Trophoblast cell (in vitro differentiated cells and primary cell): ENCODE results near the gene MAGI2.

Experiments used
- DNase-seq, 2 donors: peaks; one replicate each; pipeline ENCODE4 v3.0.0-alpha.2; 2016
- H2AFZ ChIP-seq: 2 replicates; pipeline ENCODE4 v1.6.1; 2013; ENCODE audit warnings: low read length, moderate library complexity, mild to moderate bottlenecking; ENCODE audit not compliant: insufficient read depth, poor library complexity
- H2AK5ac ChIP-seq: 2 replicates; pipeline ENCODE4 v1.6.1; 2013; ENCODE audit warnings: mild to moderate bottlenecking, low read length
- H2BK120ac ChIP-seq: 2 replicates; pipeline ENCODE4 v1.6.1; 2013; ENCODE audit warnings: low read length, mild to moderate bottlenecking, moderate library complexity; ENCODE audit not compliant: insufficient read depth, poor library complexity
- H2BK12ac ChIP-seq: 2 replicates; pipeline ENCODE4 v1.6.1; 2013; ENCODE audit warnings: mild to moderate bottlenecking, low read length, moderate library complexity
- H2BK5ac ChIP-seq: 2 replicates; pipeline ENCODE4 v1.6.1; 2013; ENCODE audit warnings: low read length, low read depth, moderate library complexity, mild to moderate bottlenecking; ENCODE audit not compliant: poor library complexity
- H3K14ac ChIP-seq: 2 replicates; pipeline ENCODE4 v1.6.1; 2013; ENCODE audit warnings: mild to moderate bottlenecking, low read length
- H3K18ac ChIP-seq: 2 replicates; pipeline ENCODE4 v1.6.1; 2013; ENCODE audit warnings: mild to moderate bottlenecking, low read length
- H3K23ac ChIP-seq: 2 replicates; pipeline ENCODE4 v1.6.1; 2013; ENCODE audit warnings: low read length
- H3K27ac ChIP-seq: 2 replicates; pipeline ENCODE4 v1.5.1; 2013; ENCODE audit warnings: low read depth, mild to moderate bottlenecking, inconsistent platforms, low read length, moderate library complexity
- H3K27me3 ChIP-seq: 2 replicates; pipeline ENCODE4 v1.6.1; 2013; ENCODE audit warnings: inconsistent platforms, mild to moderate bottlenecking, low read length, moderate library complexity; ENCODE audit not compliant: insufficient read depth
- H3K36me3 ChIP-seq, 2 experiments: 1 replicate in 1 of 2; 2 replicates in 1 of 2; pipeline ENCODE4 v1.6.1; 2013; ENCODE audit warnings: low read length in 2 of 2, mild to moderate bottlenecking in 2 of 2, moderate library complexity in 1 of 2; ENCODE audit not compliant: insufficient read depth in 2 of 2, control insufficient read depth in 1 of 2
- H3K4ac ChIP-seq: 2 replicates; pipeline ENCODE4 v1.6.1; 2013; ENCODE audit warnings: low read depth, mild to moderate bottlenecking, low read length, moderate library complexity
- H3K4me1 ChIP-seq, 2 experiments: 1 replicate in 1 of 2; 2 replicates in 1 of 2; pipeline ENCODE4 v1.6.1; 2013; ENCODE audit warnings: low read length in 2 of 2, mild to moderate bottlenecking in 2 of 2, moderate library complexity in 1 of 2; ENCODE audit not compliant: insufficient read depth in 2 of 2, control insufficient read depth in 1 of 2
- H3K4me2 ChIP-seq: 2 replicates; pipeline ENCODE4 v1.6.1; 2013; ENCODE audit warnings: inconsistent platforms, mild to moderate bottlenecking, low read length, moderate library complexity
- H3K4me3 ChIP-seq: 2 replicates; pipeline ENCODE4 v1.5.1; 2013; ENCODE audit warnings: mild to moderate bottlenecking, low read depth, low read length, inconsistent platforms
- H3K79me1 ChIP-seq: one replicate; pipeline ENCODE4 v1.6.1; 2013; ENCODE audit warnings: low read length
- H3K79me2 ChIP-seq: 2 replicates; pipeline ENCODE4 v1.6.1; 2013; ENCODE audit warnings: low read length, mild to moderate bottlenecking; ENCODE audit not compliant: control insufficient read depth, insufficient read depth, poor library complexity
- H3K9ac ChIP-seq: 2 replicates; pipeline ENCODE4 v1.6.1; 2013; ENCODE audit warnings: mild to moderate bottlenecking, low read length
- H3K9me3 ChIP-seq: 2 replicates; pipeline ENCODE4 v1.6.1; 2013; ENCODE audit warnings: low read depth, mild to moderate bottlenecking, control low read depth, inconsistent platforms, low read length; ENCODE audit not compliant: insufficient read depth
- H4K12ac ChIP-seq: 2 replicates; pipeline ENCODE4 v1.6.1; 2013; ENCODE audit warnings: low read depth, mild to moderate bottlenecking, low read length, moderate library complexity
- H4K8ac ChIP-seq: 2 replicates; pipeline ENCODE4 v1.6.1; 2013; ENCODE audit warnings: low read depth, mild to moderate bottlenecking, low read length, moderate library complexity
- H4K91ac ChIP-seq: one replicate; pipeline ENCODE4 v1.6.1; 2013; ENCODE audit warnings: low read depth, mild to moderate bottlenecking, low read length, moderate library complexity
- WGBS: extraction: QIAGEN DNeasy Blood & Tissue Kit; methylation state at CpG from one replicate; pipeline ENCODE4 v1.1.7; 2013; ENCODE audit warnings: missing lambda C conversion rate; ENCODE audit not compliant: insufficient read length, insufficient coverage; ENCODE audit errors: extremely low coverage; 5-methylcytosine and 5-hydroxymethylcytosine counted together

Gene MAGI2

GRCh38 chr7:78768859-78769258 lies 684.6 kb downstream of the MAGI2 start:
- H3K4me2 ChIP-seq, result no peak overlapping the region
- H2AFZ ChIP-seq, result no peak overlapping the region
- no peak overlapping the region for H3K4ac ChIP-seq
- H3K36me3 ChIP-seq, result no peaks in the 10 kb centered on the region
- no peak overlapping the region for H4K8ac ChIP-seq
- no peak overlapping the region for H2BK12ac ChIP-seq
- H4K91ac ChIP-seq, result no peak overlapping the region
- H2BK120ac ChIP-seq, result no peak overlapping the region
- peaks cover 0 to 5% of the 10 kb centered on the region in 2 experiments for H3K4me1 ChIP-seq
- no peak overlapping the region for H3K23ac ChIP-seq
- no peak for DNase-seq
- no peaks in the 10 kb centered on the region for H3K79me1 ChIP-seq
- no peak overlapping the region for H2BK5ac ChIP-seq
- no peaks in the 10 kb centered on the region for H3K27me3 ChIP-seq
- H3K79me2 ChIP-seq, result no peaks in the 10 kb centered on the region
- H3K18ac ChIP-seq, result no peak overlapping the region
- H3K9ac ChIP-seq, result no peak overlapping the region
- no peak overlapping the region for H2AK5ac ChIP-seq
- no peak overlapping the region for H4K12ac ChIP-seq
- no CpG with 5 or more reads among the region's 6 CpGs for WGBS
- no peaks in the 10 kb centered on the region for H3K9me3 ChIP-seq
- H3K14ac ChIP-seq, result no peak overlapping the region
- no peak overlapping the region for H3K4me3 ChIP-seq
- H3K27ac ChIP-seq, result no peak overlapping the region

GRCh38 chr7:78765943-78766729 lies 687.3 kb downstream of the MAGI2 start:
- no peaks in the 10 kb centered on the region for H3K9me3 ChIP-seq
- no peak overlapping the region for H2BK5ac ChIP-seq
- H3K23ac ChIP-seq, result no peak overlapping the region
- H3K79me1 ChIP-seq, result no peaks in the 10 kb centered on the region
- no peak overlapping the region for H3K4ac ChIP-seq
- H2BK12ac ChIP-seq, result no peak overlapping the region
- no peak overlapping the region for H3K4me2 ChIP-seq
- no peak overlapping the region for H3K9ac ChIP-seq
- DNase-seq, result no peak
- no peaks in the 10 kb centered on the region for H3K79me2 ChIP-seq
- H3K4me3 ChIP-seq, result no peak overlapping the region
- no peaks in the 10 kb centered on the region for H3K27me3 ChIP-seq
- H3K4me1 ChIP-seq, result peaks cover 0 to 5% of the 10 kb centered on the region in 2 experiments
- no peak overlapping the region for H4K12ac ChIP-seq
- H2AFZ ChIP-seq, result no peak overlapping the region
- no peak overlapping the region for H3K14ac ChIP-seq
- no peak overlapping the region for H3K27ac ChIP-seq
- no peak overlapping the region for H3K18ac ChIP-seq
- H4K91ac ChIP-seq, result no peak overlapping the region
- H2BK120ac ChIP-seq, result no peak overlapping the region
- H4K8ac ChIP-seq, result no peak overlapping the region
- no peaks in the 10 kb centered on the region for H3K36me3 ChIP-seq
- H2AK5ac ChIP-seq, result no peak overlapping the region
- no CpG with 5 or more reads among the region's 4 CpGs for WGBS

GRCh38 chr7:78764571-78764970 lies 688.9 kb downstream of the MAGI2 start:
- Histone ChIP-seq H4K91ac (no peak overlapping the region), H3K18ac (no peak overlapping the region), H3K79me1 (no peaks in the 10 kb centered on the region), H3K4me3 (no peak overlapping the region), H3K27me3 (no peaks in the 10 kb centered on the region), H3K9me3 (no peaks in the 10 kb centered on the region), H3K79me2 (no peaks in the 10 kb centered on the region), H2BK12ac (no peak overlapping the region), H2AFZ (no peak overlapping the region), H3K4ac (no peak overlapping the region), H3K9ac (no peak overlapping the region), H3K14ac (no peak overlapping the region), H4K8ac (no peak overlapping the region), H3K4me1 (peaks cover 0 to 2% of the 10 kb centered on the region in 2 experiments), H3K4me2 (no peak overlapping the region), H2BK120ac (no peak overlapping the region), H2AK5ac (no peak overlapping the region), H3K36me3 (no peaks in the 10 kb centered on the region), H3K27ac (no peak overlapping the region), H3K23ac (no peak overlapping the region), H4K12ac (no peak overlapping the region), H2BK5ac (no peak overlapping the region)
- DNase-seq, result no peak
- no CpG with 5 or more reads among the region's 3 CpGs for WGBS

- Histone ChIP-seq H3K27me3 (no peaks in the 10 kb centered on the region), H2AK5ac (no peak overlapping the region), H4K12ac (no peak overlapping the region), H4K91ac (no peak overlapping the region), H3K79me2 (no peaks in the 10 kb centered on the region), H3K9ac (no peak overlapping the region), H4K8ac (no peak overlapping the region), H2BK5ac (no peak overlapping the region), H3K4me1 (no peaks in the 10 kb centered on the region), H3K14ac (no peak overlapping the region), H2BK120ac (no peak overlapping the region), H3K4ac (no peak overlapping the region), H3K79me1 (no peaks in the 10 kb centered on the region), H3K23ac (no peak overlapping the region), H2BK12ac (no peak overlapping the region), H3K36me3 (no peaks in the 10 kb centered on the region), H3K4me2 (no peak overlapping the region), H2AFZ (no peak overlapping the region), H3K9me3 (no peaks in the 10 kb centered on the region), H3K4me3 (no peak overlapping the region), H3K27ac (no peak overlapping the region), H3K18ac (no peak overlapping the region)
- no CpG with 5 or more reads among the region's 1 CpG for WGBS
- DNase-seq, result no peak
Observed at GRCh38 chr7:78762625-78763024, 690.8 kb downstream of the MAGI2 start.
